Heart right ventricle (tissue), 16 donors: ENCODE measurements around the gene FNDC7. TPM values are rescaled to one million over a fixed set of nuclear protein-coding genes. Genes with fewer than 3 reads are reported as not detected.

Experiments used
- ATAC-seq, 8 donors: fragments of 200-7000 bp; cut with Tn5 transposase; one replicate each; pipeline ENCODE4 v1.9.1; 2020; ENCODE audit warnings: mild to moderate bottlenecking in 8 of 8, moderate library complexity in 8 of 8, moderate number of reproducible peaks in 1 of 8
- DNase-seq, 2 donors: peaks; one replicate each; pipeline ENCODE4 v3.0.0-alpha.2; 2020
- H3K27ac ChIP-seq, 10 donors: fragments of 200-600 bp; sonication (generic) in 2 of 10; one replicate each; pipeline versions ENCODE4 v1.5.0 to v1.8.0; 2020 to 2022; ENCODE audit warnings: mild to moderate bottlenecking in 3 of 10
- H3K27me3 ChIP-seq, 7 donors: fragments of 200-600 bp; one replicate each; pipeline ENCODE4 v1.8.0; 2021 to 2022; ENCODE audit warnings: mild to moderate bottlenecking in 2 of 7
- H3K36me3 ChIP-seq, 9 donors: fragments of 200-600 bp; sonication (generic) in 1 of 9; one replicate each; pipeline versions ENCODE4 v1.5.0 to v1.8.0; 2020 to 2022; ENCODE audit warnings: mild to moderate bottlenecking in 2 of 9
- H3K4me1 ChIP-seq, 9 donors: fragments of 200-600 bp; sonication (generic) in 1 of 9; one replicate each; pipeline versions ENCODE4 v1.5.0 to v1.8.0; 2020 to 2022; ENCODE audit warnings: mild to moderate bottlenecking in 4 of 9
- H3K4me3 ChIP-seq, 10 donors: fragments of 200-600 bp; sonication (generic) in 2 of 10; one replicate each; pipeline versions ENCODE4 v1.5.0 to v1.8.0; 2020 to 2022; ENCODE audit warnings: mild to moderate bottlenecking in 7 of 10, moderate library complexity in 2 of 10
- H3K9me3 ChIP-seq, 11 donors: fragments of 200-600 bp in 10 of 11; sonication (generic) in 2 of 11; one replicate each; pipeline versions ENCODE4 v1.5.0 to v1.8.0; 2013 to 2022; ENCODE audit warnings: mild to moderate bottlenecking in 2 of 11, control low read depth in 1 of 11, moderate library complexity in 1 of 11
- CTCF ChIP-seq, 9 donors: fragments of 200-600 bp; sonication (generic) in 2 of 9; IDR thresholded peaks; one replicate each; pipeline versions ENCODE4 v1.5.0 to v1.8.0; 2021 to 2022; ENCODE audit warnings: antibody characterized with exemption in 9 of 9, mild to moderate bottlenecking in 5 of 9, moderate library complexity in 1 of 9
- WGBS, 2 donors: extraction: QIAGEN DNeasy Blood & Tissue Kit; methylation state at CpG; one replicate each; pipeline ENCODE4 v1.1.7; 2013; ENCODE audit warnings: inconsistent platforms in 1 of 2; 5-methylcytosine and 5-hydroxymethylcytosine counted together
- intact Hi-C, 10 donors: fragments of 100-400 bp; cut with DNase I; formaldehyde crosslinking; loops; one replicate each; pipeline versions ENCODE4 v1.11.1 to v1.14.2; 2022
- polyA plus RNA-seq, 2 donors: library from polyadenylated mRNA; stranded (reverse); fragments of 200-250 nt; gene quantifications; one replicate each; pipeline ENCODE4 v1.2.3, GENCODE V29; 2013
- total RNA-seq, 10 donors: library from RNA; stranded (reverse); fragmentation: NEBNext Ultra II Directional in 3 of 10; extraction: Animal tissue kit (Norgen Biotek cat#: 25700) in 3 of 10; gene quantifications; one replicate each; pipeline versions ENCODE4 v1.2.1 to v1.2.4, GENCODE V29; 2021 to 2023
- donor health status: Arrhythmogenic right ventricular cardiomyopathy.
- donor health status: ischemic (EF 13 %, LVEDD 7.1; RV severe dilation, severe dysfunction).
- donor health status: healthy with polysubstance abuse.
- donor health status: DM: no; HTN: yes; CAD: no.
- donor health status: DM: no; HTN: no; CAD: no.
- donor health status: ischemic (EF 25% LVEDD 6.9; RV normal size, moderate dysfunction).
- donor health status: ischemic (EF 25% LVEDD 5.7; RV mildly dilated, moderate dysfunction).
- donor health status: healthy.
- donor health status: DM: yes; HTN: yes; CAD: no.
- donor health status: Ischemic cardiomyopathy.
- donor health status: ischemic (EF 35%, LVEDD 5.7; RV mildly dilated, moderate dysfunction).
- donor health status: nonischemic (EF 11% LVEDD 7.7; RV severe dilation, severe dysfunction).
- donor health status: DM: yes; HTN: yes; CAD: no.
- donor health status: PGD.
- donor health status: ischemic (EF 29% LVEDD 5.4; RV normal size, mild dysfunction).
- donor health status: nonischemic (EF 23%, LVEDD 6.1; RV moderate dilation, normal function).

FNDC7 gene
- total and polyA plus RNA-seq, 12 donors = 0.13 TPM; not detected in 11

GRCh38 chr1:108742253-108742652 lies 29.5 kb downstream of the FNDC7 start:
- Histone ChIP-seq H3K9me3 (no peaks in the 10 kb centered on the region), H3K27me3 (no peaks in the 10 kb centered on the region), H3K27ac (no peak overlapping the region), H3K36me3 (no peaks in the 10 kb centered on the region), H3K4me3 (no peak overlapping the region), H3K4me1 (peaks cover 0 to 3% (median 0%) of the 10 kb centered on the region in 9 donors)
- TF ChIP-seq CTCF (IDR thresholded peaks at IDR 0.05) = no peak
- DNase-seq (no peak), ATAC-seq (no peak)
- intact Hi-C loops = loop anchor here in 2 of 10 donors (5.0 to 10.0 kb wide), 2 partner anchors 45 to 47 kb away; partner anchors contain the start of gene PRPF38B (in 1 of the 2)
- WGBS, 2 donors = 71 to 76% methylated on average over 6 of the region's 6 CpGs

GRCh38 chr1:108745980-108746381 lies 33.3 kb downstream of the FNDC7 start:
- no peak for TF ChIP-seq CTCF (IDR thresholded peaks at IDR 0.05)
- no peaks in the 10 kb centered on the region for H3K27me3 ChIP-seq
- ATAC-seq (no peak), DNase-seq (no peak)
- peaks cover 0 to 24% (median 14%) of the 10 kb centered on the region in 9 donors for H3K4me1 ChIP-seq
- H3K9me3 ChIP-seq = no peaks in the 10 kb centered on the region
- peak overlapping the region in 9 of 10 donors; percentile 94 to 99 (median 96) for H3K27ac ChIP-seq
- WGBS, 2 donors = 37 to 42% methylated on average over 3 of the region's 3 CpGs
- peak overlapping the region in 8 of 10 donors; percentile 58 to 94 (median 82) for H3K4me3 ChIP-seq
- H3K36me3 ChIP-seq = peaks cover 0 to 21% (median 0%) of the 10 kb centered on the region in 9 donors
- intact Hi-C loops = loop anchor here in 6 of 10 donors (1.0 to 10.0 kb wide), 5 partner anchors 51 to 151 kb away; partner anchors contain the start of gene PRPF38B (in 6 of the 6)

GRCh38 chr1:108746382-108747170 lies 33.9 kb downstream of the FNDC7 start, which contains the start of gene STXBP3:
STXBP3 (plus strand) TSS chr1:108746674; CDS start chr1:108746738, 64 bp downstream.
- Histone ChIP-seq H3K4me3 (peak within 1 kb of the TSS; percentile 58 to 94 (median 82)), H3K36me3 (peaks cover 0 to 26% (median 0%) of the 10 kb centered on the region in 9 donors), H3K4me1 (peaks cover 0 to 25% (median 15%) of the 10 kb centered on the region in 9 donors), H3K27me3 (no peaks in the 10 kb centered on the region), H3K9me3 (no peaks in the 10 kb centered on the region), H3K27ac (peak within 1 kb of the TSS; percentile 86 to 99 (median 96))
- peak; percentile 85 to 99 (median 96) for TF ChIP-seq CTCF (IDR thresholded peaks at IDR 0.05)
- DNase-seq (peak; percentile 98 to 100), ATAC-seq (peak; percentile 96 to 99 (median 98))
- intact Hi-C loops = loop anchor here in 6 of 10 donors (1.0 to 10.0 kb wide), 5 partner anchors 52 to 151 kb away; partner anchors contain the start of gene PRPF38B (in 6 of the 6)
- WGBS, 2 donors = 1% methylated on average over 67 to 75 of the region's 75 CpGs

- WGBS, 2 donors = 0 to 1% methylated on average over 15 of the region's 15 CpGs
- intact Hi-C loops = loop anchor here in 5 of 10 donors (2.0 to 10.0 kb wide), 4 partner anchors 53 to 150 kb away; partner anchors contain the start of gene PRPF38B (in 5 of the 5)
Measured at GRCh38 chr1:108747171-108747850, 34.6 kb downstream of the FNDC7 start.

More at GRCh38 chr1:108747171-108747850, 34.6 kb downstream of the FNDC7 start:
- DNase-seq (peak; percentile 67 to 82), ATAC-seq (peak; percentile 64 to 85 (median 79))
- Histone ChIP-seq H3K27me3 (no peaks in the 10 kb centered on the region), H3K9me3 (no peaks in the 10 kb centered on the region), H3K4me1 (peaks cover 0 to 27% (median 15%) of the 10 kb centered on the region in 9 donors), H3K4me3 (peak overlapping the region; percentile 58 to 94 (median 82)), H3K36me3 (peaks cover 0 to 33% (median 0%) of the 10 kb centered on the region in 9 donors), H3K27ac (peak overlapping the region; percentile 86 to 99 (median 96))
- no peak for TF ChIP-seq CTCF (IDR thresholded peaks at IDR 0.05)
